HEK293 (cell line): ENCODE measurements around the gene IL2RA.

Source experiments
- CTCF ChIA-PET: fragments of 350-600 bp; formaldehyde crosslinking; extraction: SDS; loops from one replicate; lab custom pipeline; 2021; ENCODE audit warnings: antibody characterized with exemption; lab: Yijun Ruan, JAX
- POLR2A ChIA-PET: fragments of 300-600 bp; formaldehyde crosslinking; extraction: SDS; loops from one replicate; lab custom pipeline; 2020; ENCODE audit warnings: antibody characterized with exemption, inconsistent platforms; lab: Yijun Ruan, JAX
- H3K27ac ChIP-seq: fragments of 200-500 bp; sonication (Bioruptor generic); 2 replicates; pipeline ENCODE4 v1.5.1; 2014; ENCODE audit warnings: low read depth, low read length, control low read depth, inconsistent platforms; ENCODE audit errors: extremely low read depth
- H3K36me3 ChIP-seq, 2 experiments: fragments of 200-500 bp in 1 of 2; sonication (Bioruptor generic) in 1 of 2; 1 replicate in 1 of 2; 2 replicates in 1 of 2; pipeline ENCODE4 v1.5.1; 2014 to 2017; ENCODE audit warnings: inconsistent platforms in 2 of 2, low read length in 2 of 2; ENCODE audit not compliant: control insufficient read depth in 2 of 2, insufficient read depth in 1 of 2
- H3K4me1 ChIP-seq: fragments of 200-500 bp; sonication (Bioruptor generic); 2 replicates; pipeline ENCODE4 v1.5.1; 2014; ENCODE audit warnings: mild to moderate bottlenecking, low read length, inconsistent platforms; ENCODE audit not compliant: control insufficient read depth, insufficient read depth
- H3K4me3 ChIP-seq: 2 replicates; pipeline ENCODE4 v1.5.1; 2011; ENCODE audit warnings: low read depth, mild to moderate bottlenecking, control low read depth, low read length, moderate library complexity
- H3K9me3 ChIP-seq: fragments of 200-500 bp; sonication (Bioruptor generic); 2 replicates; pipeline ENCODE4 v1.5.1; 2014; ENCODE audit warnings: low read depth, low read length, inconsistent platforms; ENCODE audit not compliant: control insufficient read depth, insufficient read depth
- TSHZ1 ChIP-seq: fragments of 450-650 bp; formaldehyde crosslinking; IDR thresholded peaks from 2 replicates; pipeline ENCODE4 v1.5.1; 2016; ENCODE audit warnings: missing biosample characterization, missing genetic modification characterization, borderline replicate concordance
- ZBTB20 ChIP-seq: fragments of 450-650 bp; formaldehyde crosslinking; IDR thresholded peaks from 2 replicates; pipeline ENCODE4 v1.5.1; 2016; ENCODE audit warnings: missing biosample characterization, missing genetic modification characterization
- ZEB2 ChIP-seq: fragments of 450-650 bp; formaldehyde crosslinking; IDR thresholded peaks from 2 replicates; pipeline ENCODE4 v1.5.1; 2016; ENCODE audit warnings: missing biosample characterization, missing genetic modification characterization
- ZFP37 ChIP-seq: fragments of 450-650 bp; formaldehyde crosslinking; IDR thresholded peaks from 2 replicates; pipeline ENCODE4 v1.5.1; 2016; ENCODE audit warnings: missing biosample characterization, missing genetic modification characterization
- ZNF10 ChIP-seq: fragments of 450-650 bp; formaldehyde crosslinking; IDR thresholded peaks from 2 replicates; pipeline ENCODE4 v1.5.1; 2017; ENCODE audit warnings: missing biosample characterization, missing genetic modification characterization
- ZNF155 ChIP-seq: fragments of 450-650 bp; formaldehyde crosslinking; IDR thresholded peaks from 2 replicates; pipeline ENCODE4 v1.5.1; 2016; ENCODE audit warnings: missing biosample characterization, missing genetic modification characterization
- ZNF350 ChIP-seq: fragments of 450-650 bp; formaldehyde crosslinking; IDR thresholded peaks from 2 replicates; pipeline ENCODE4 v1.5.0; 2017; ENCODE audit warnings: missing biosample characterization, mild to moderate bottlenecking, missing genetic modification characterization
- ZNF394 ChIP-seq: fragments of 450-650 bp; formaldehyde crosslinking; IDR thresholded peaks from 2 replicates; pipeline ENCODE4 v1.5.1; 2016; ENCODE audit warnings: missing biosample characterization, missing genetic modification characterization, mild to moderate bottlenecking, moderate library complexity, borderline replicate concordance
- ZNF501 ChIP-seq: fragments of 450-650 bp; formaldehyde crosslinking; IDR thresholded peaks from 2 replicates; pipeline ENCODE4 v1.5.1; 2016; ENCODE audit warnings: missing biosample characterization, missing genetic modification characterization
- ZNF626 ChIP-seq: fragments of 450-650 bp; sonication (Bioruptor Pico); formaldehyde crosslinking; IDR thresholded peaks from 2 replicates; pipeline ENCODE4 v1.5.1; 2018; ENCODE audit warnings: missing biosample characterization, missing genetic modification characterization, inconsistent platforms
- ZNF645 ChIP-seq: fragments of 450-650 bp; formaldehyde crosslinking; IDR thresholded peaks from 2 replicates; pipeline ENCODE4; 2016; ENCODE audit warnings: missing biosample characterization, missing genetic modification characterization
- ZNF660 ChIP-seq: fragments of 450-650 bp; IDR thresholded peaks from 2 replicates; pipeline ENCODE4 v1.5.1; 2018; ENCODE audit warnings: missing biosample characterization, mild to moderate bottlenecking, missing genetic modification characterization
- ZNF76 ChIP-seq: fragments of 450-650 bp; formaldehyde crosslinking; IDR thresholded peaks from 2 replicates; pipeline ENCODE4; 2016; ENCODE audit warnings: low read depth, missing biosample characterization, missing genetic modification characterization, borderline replicate concordance
- TF ChIP-seq, protein P1 (sequence below): fragments of 450-650 bp; IDR thresholded peaks from 2 replicates; pipeline ENCODE4 v1.5.1; 2018; ENCODE audit warnings: missing biosample characterization, missing genetic modification characterization
- TF ChIP-seq, protein P2 (sequence below): fragments of 450-650 bp; formaldehyde crosslinking; IDR thresholded peaks from 2 replicates; pipeline ENCODE4 v1.5.1; 2016; ENCODE audit warnings: missing biosample characterization, missing genetic modification characterization
- TF ChIP-seq, protein P3 (sequence below): fragments of 450-650 bp; formaldehyde crosslinking; IDR thresholded peaks from 2 replicates; pipeline ENCODE4 v1.5.1; 2017; ENCODE audit warnings: missing biosample characterization, missing genetic modification characterization
- TF ChIP-seq, protein P4 (sequence below): fragments of 450-650 bp; formaldehyde crosslinking; IDR thresholded peaks from 2 replicates; pipeline ENCODE4 v1.5.1; 2016; ENCODE audit warnings: missing biosample characterization, missing genetic modification characterization
- TF ChIP-seq, protein P5 (sequence below): fragments of 450-650 bp; formaldehyde crosslinking; IDR thresholded peaks from 2 replicates; pipeline ENCODE4 v1.5.1; 2016; ENCODE audit warnings: missing biosample characterization, missing genetic modification characterization

The IL2RA gene

DNA sequence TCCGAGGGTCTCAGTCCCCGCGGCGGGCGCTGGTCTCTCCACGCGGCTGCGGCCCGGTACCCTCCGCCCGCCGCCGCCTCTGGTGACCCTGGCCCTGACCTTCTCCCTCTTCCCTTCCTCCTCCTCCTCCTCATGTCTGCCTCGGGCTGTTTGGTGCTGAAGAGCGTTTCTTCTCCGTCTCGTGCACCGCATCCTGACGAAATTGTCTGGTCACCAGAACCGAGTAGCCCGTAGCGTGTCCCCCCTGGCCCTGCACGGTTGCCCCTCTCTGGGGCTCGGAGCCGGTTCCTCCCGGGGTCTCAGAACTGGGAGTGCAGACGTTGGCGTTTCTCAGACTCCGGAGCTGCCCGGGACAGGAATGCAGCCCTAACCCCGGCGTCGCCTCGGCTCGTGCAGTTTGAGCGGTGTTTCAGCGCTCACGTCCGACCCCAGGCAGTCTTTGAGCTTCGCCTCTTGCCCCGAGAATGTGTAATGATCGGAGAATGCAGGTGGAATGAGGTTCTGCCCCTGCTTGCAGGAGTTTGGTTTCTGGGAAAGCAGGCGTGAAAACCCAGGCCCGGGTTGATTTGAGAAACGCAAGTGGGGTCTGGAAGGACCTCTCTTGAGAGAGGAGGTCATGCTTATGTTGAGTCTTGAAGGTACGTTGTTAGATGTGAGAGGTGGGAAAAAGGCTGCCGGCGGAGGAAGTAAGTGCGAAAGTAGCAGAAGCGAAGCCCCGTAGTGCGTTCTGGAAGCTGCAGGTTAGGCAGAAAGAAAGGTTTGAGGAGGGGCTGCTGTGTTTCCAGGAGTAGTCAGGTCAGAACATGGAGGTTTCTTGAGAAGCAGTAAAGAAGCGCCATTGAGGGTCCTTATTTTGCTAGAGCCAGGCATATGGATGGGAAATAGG is 27.4 kb upstream of the IL2RA start (continued):
- TF ChIP-seq ZBTB20 (tag by site-specific recombination) (peak; percentile 71), ZFP37 (tag by site-specific recombination) (0 out of 2 replicates have a peak, but pooled peaks have one; percentile 16), TSHZ1 (tag by site-specific recombination) (no peak), ZNF350 (tag by site-specific recombination) (no peak)
- TF ChIP-seq, protein P1, sequence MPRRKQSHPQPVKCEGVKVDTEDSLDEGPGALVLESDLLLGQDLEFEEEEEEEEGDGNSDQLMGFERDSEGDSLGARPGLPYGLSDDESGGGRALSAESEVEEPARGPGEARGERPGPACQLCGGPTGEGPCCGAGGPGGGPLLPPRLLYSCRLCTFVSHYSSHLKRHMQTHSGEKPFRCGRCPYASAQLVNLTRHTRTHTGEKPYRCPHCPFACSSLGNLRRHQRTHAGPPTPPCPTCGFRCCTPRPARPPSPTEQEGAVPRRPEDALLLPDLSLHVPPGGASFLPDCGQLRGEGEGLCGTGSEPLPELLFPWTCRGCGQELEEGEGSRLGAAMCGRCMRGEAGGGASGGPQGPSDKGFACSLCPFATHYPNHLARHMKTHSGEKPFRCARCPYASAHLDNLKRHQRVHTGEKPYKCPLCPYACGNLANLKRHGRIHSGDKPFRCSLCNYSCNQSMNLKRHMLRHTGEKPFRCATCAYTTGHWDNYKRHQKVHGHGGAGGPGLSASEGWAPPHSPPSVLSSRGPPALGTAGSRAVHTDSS, result peak; percentile 74

DNA sequence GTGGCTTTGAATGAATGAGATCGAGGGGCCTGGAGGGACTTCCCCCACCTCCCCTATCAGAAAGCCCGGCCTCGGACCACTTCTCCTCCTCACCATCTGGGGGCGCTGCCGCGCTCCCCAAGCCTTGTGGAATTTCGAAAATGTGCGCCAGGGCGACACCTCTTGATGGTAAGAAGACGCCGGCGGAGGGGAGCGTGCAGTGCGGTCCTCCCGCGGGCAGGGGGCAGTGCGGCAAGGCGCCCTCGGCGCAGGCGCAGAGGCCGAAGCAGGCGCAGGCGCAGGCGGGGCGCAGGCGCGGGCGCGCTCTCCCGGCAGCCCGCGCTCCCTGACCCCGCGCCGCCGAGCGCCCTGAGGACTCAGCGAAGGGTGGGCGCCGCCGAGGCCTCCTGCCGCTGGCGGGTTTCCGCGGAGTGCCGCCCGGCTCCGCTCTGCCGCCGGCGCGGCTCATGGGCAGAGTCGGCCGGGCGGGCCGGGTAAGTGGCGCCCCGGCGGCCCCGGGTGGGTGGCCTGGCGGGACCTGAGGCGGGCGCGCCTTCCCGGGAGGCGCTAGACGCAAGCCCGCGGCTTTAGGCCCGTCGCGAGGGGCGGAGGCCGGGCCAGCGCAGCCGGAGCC is 26.7 kb upstream of the IL2RA start, which contains the start of gene RBM17:
Gene RBM17, plus strand, starts transcription at position 314 of the 613 bp plus-strand sequence. CDS start 8,032 bp downstream, outside the sequence.
- CTCF ChIA-PET, result interaction anchor here (1.2 to 2.9 kb wide), 2 partner anchors 75 to 114 kb away, joined by 5 to 21 read pairs; partner anchors contain the start of gene PFKFB3
- H3K4me3 ChIP-seq, result peak within 1 kb of the TSS; percentile 78
- peak within 1 kb of the TSS; percentile 91; the same call in 1 of the 2 replicates for H3K27ac ChIP-seq
- H3K4me1 ChIP-seq, result peaks cover 8% of the 10 kb centered on the region; the same call in 1 of the 2 replicates
- H3K9me3 ChIP-seq, result no peaks in the 10 kb centered on the region
- POLR2A ChIA-PET, result interaction anchor here (0.6 kb wide), 1 partner anchor 150 kb away, joined by 3 read pairs; no protein-coding TSS in a partner anchor
- H3K36me3 ChIP-seq, result no peaks in the 10 kb centered on the region; a peak in 1 of 3 replicates
- peak; percentile 99 for TF ChIP-seq ZNF660 (tag by site-specific recombination)
- TF ChIP-seq, protein P2, sequence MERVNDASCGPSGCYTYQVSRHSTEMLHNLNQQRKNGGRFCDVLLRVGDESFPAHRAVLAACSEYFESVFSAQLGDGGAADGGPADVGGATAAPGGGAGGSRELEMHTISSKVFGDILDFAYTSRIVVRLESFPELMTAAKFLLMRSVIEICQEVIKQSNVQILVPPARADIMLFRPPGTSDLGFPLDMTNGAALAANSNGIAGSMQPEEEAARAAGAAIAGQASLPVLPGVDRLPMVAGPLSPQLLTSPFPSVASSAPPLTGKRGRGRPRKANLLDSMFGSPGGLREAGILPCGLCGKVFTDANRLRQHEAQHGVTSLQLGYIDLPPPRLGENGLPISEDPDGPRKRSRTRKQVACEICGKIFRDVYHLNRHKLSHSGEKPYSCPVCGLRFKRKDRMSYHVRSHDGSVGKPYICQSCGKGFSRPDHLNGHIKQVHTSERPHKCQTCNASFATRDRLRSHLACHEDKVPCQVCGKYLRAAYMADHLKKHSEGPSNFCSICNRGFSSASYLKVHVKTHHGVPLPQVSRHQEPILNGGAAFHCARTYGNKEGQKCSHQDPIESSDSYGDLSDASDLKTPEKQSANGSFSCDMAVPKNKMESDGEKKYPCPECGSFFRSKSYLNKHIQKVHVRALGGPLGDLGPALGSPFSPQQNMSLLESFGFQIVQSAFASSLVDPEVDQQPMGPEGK (tag by site-specific recombination), result peak; percentile 41
- TF ChIP-seq ZNF155, result no peak
- TF ChIP-seq ZNF350 (tag by site-specific recombination), result no peak
- peak; percentile 13; the same call in 1 of the 2 replicates for TF ChIP-seq ZNF626 (tag by site-specific recombination)
- TF ChIP-seq ZNF645, result no peak
- 0 out of 2 replicates have a peak, but pooled peaks have one; percentile 5 for TF ChIP-seq ZNF501 (tag by site-specific recombination)
- TF ChIP-seq ZEB2 (tag by site-specific recombination), result peak; percentile 55; the same call in 1 of the 2 replicates
- peak; percentile 34; the same call in 1 of the 2 replicates for TF ChIP-seq ZNF10
- TF ChIP-seq, protein P3, sequence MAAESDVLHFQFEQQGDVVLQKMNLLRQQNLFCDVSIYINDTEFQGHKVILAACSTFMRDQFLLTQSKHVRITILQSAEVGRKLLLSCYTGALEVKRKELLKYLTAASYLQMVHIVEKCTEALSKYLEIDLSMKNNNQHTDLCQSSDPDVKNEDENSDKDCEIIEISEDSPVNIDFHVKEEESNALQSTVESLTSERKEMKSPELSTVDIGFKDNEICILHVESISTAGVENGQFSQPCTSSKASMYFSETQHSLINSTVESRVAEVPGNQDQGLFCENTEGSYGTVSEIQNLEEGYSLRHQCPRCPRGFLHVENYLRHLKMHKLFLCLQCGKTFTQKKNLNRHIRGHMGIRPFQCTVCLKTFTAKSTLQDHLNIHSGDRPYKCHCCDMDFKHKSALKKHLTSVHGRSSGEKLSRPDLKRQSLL, result peak; percentile 29; the same call in 1 of the 2 replicates
- TF ChIP-seq, protein P4, sequence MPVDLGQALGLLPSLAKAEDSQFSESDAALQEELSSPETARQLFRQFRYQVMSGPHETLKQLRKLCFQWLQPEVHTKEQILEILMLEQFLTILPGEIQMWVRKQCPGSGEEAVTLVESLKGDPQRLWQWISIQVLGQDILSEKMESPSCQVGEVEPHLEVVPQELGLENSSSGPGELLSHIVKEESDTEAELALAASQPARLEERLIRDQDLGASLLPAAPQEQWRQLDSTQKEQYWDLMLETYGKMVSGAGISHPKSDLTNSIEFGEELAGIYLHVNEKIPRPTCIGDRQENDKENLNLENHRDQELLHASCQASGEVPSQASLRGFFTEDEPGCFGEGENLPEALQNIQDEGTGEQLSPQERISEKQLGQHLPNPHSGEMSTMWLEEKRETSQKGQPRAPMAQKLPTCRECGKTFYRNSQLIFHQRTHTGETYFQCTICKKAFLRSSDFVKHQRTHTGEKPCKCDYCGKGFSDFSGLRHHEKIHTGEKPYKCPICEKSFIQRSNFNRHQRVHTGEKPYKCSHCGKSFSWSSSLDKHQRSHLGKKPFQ (tag by site-specific recombination), result 0 out of 2 replicates have a peak, but pooled peaks have one; percentile 27
- peak; percentile 47; the same call in 1 of the 2 replicates for TF ChIP-seq ZNF394 (tag by site-specific recombination)
- TF ChIP-seq, protein P5, sequence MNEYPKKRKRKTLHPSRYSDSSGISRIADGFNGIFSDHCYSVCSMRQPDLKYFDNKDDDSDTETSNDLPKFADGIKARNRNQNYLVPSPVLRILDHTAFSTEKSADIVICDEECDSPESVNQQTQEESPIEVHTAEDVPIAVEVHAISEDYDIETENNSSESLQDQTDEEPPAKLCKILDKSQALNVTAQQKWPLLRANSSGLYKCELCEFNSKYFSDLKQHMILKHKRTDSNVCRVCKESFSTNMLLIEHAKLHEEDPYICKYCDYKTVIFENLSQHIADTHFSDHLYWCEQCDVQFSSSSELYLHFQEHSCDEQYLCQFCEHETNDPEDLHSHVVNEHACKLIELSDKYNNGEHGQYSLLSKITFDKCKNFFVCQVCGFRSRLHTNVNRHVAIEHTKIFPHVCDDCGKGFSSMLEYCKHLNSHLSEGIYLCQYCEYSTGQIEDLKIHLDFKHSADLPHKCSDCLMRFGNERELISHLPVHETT (tag by site-specific recombination), result peak; percentile 73; the same call in 1 of the 2 replicates
- peak; percentile 40; the same call in 1 of the 2 replicates for TF ChIP-seq ZNF76 (tag by site-specific recombination)
